Stomach smooth muscle (tissue), 2 donors: ENCODE measurements around the gene ADISSP.

Experiments
- H3K27ac ChIP-seq: one replicate; pipeline ENCODE4 v1.7.0; 2013; ENCODE audit warnings: mild to moderate bottlenecking, low read length, inconsistent platforms
- H3K27me3 ChIP-seq, 2 donors: one replicate each; pipeline ENCODE4 v1.7.0; 2013; ENCODE audit warnings: low read length in 2 of 2; ENCODE audit not compliant: insufficient read depth in 2 of 2, control insufficient read depth in 1 of 2
- H3K36me3 ChIP-seq, 2 donors: one replicate each; pipeline ENCODE4 v1.7.0; 2013; ENCODE audit warnings: low read length in 2 of 2; ENCODE audit not compliant: control insufficient read depth in 2 of 2, insufficient read depth in 2 of 2
- H3K4me1 ChIP-seq: one replicate; pipeline ENCODE4 v1.7.0; 2013; ENCODE audit warnings: low read length; ENCODE audit not compliant: control insufficient read depth, insufficient read depth
- H3K4me3 ChIP-seq, 2 donors: one replicate each; pipeline ENCODE4 v1.7.0; 2013; ENCODE audit warnings: low read length in 2 of 2
- H3K9ac ChIP-seq, 2 donors: one replicate each; pipeline ENCODE4 v1.7.0; 2013; ENCODE audit warnings: low read length in 2 of 2, mild to moderate bottlenecking in 1 of 2
- H3K9me3 ChIP-seq, 2 donors: one replicate each; pipeline ENCODE4 v1.7.0; 2013; ENCODE audit warnings: low read length in 2 of 2; ENCODE audit not compliant: control insufficient read depth in 2 of 2
- donor health status: healthy.
- donor health status: Pancreatic carcinoma.

ADISSP gene

GRCh38 chr20:3763671-3764601 lies 3.6 kb downstream of the ADISSP start:
- Histone ChIP-seq H3K27me3 (no peaks in the 10 kb centered on the region), H3K4me1 (peaks cover 87% of the 10 kb centered on the region), H3K4me3 (peak overlapping the region; percentile 89 to 91), H3K9ac (peak overlapping the region; percentile 28 to 37), H3K36me3 (peaks cover 2 to 5% of the 10 kb centered on the region in 2 donors), H3K27ac (peak overlapping the region; percentile 97), H3K9me3 (no peaks in the 10 kb centered on the region)

GRCh38 chr20:3760655-3761348 lies 6.8 kb downstream of the ADISSP start:
- peak overlapping the region in 1 of 2 donors; percentile 36 for H3K9ac ChIP-seq
- peak overlapping the region; percentile 89 for H3K27ac ChIP-seq

GRCh38 chr20:3759884-3760283 lies 7.7 kb downstream of the ADISSP start:
- no peaks in the 10 kb centered on the region for H3K9me3 ChIP-seq

More at GRCh38 chr20:3760655-3761348, 6.8 kb downstream of the ADISSP start:
- H3K9me3 ChIP-seq, result no peaks in the 10 kb centered on the region
- H3K4me3 ChIP-seq, result peak overlapping the region in 1 of 2 donors; percentile 1
- peaks cover 64% of the 10 kb centered on the region for H3K4me1 ChIP-seq
- H3K36me3 ChIP-seq, result peaks cover 21 to 23% of the 10 kb centered on the region in 2 donors
- H3K27me3 ChIP-seq, result no peaks in the 10 kb centered on the region

GRCh38 chr20:3759316-3759823 lies 8.2 kb downstream of the ADISSP start:
- peak overlapping the region in 1 of 2 donors; percentile 51 for H3K9ac ChIP-seq
- no peaks in the 10 kb centered on the region for H3K9me3 ChIP-seq
- peak overlapping the region in 1 of 2 donors; percentile 15 for H3K4me3 ChIP-seq
- H3K27me3 ChIP-seq, result no peaks in the 10 kb centered on the region
- peaks cover 49% of the 10 kb centered on the region for H3K4me1 ChIP-seq
- peaks cover 30 to 31% of the 10 kb centered on the region in 2 donors for H3K36me3 ChIP-seq
- peak overlapping the region; percentile 89 for H3K27ac ChIP-seq

More at GRCh38 chr20:3759884-3760283, 7.7 kb downstream of the ADISSP start:
- peaks cover 28 to 29% of the 10 kb centered on the region in 2 donors for H3K36me3 ChIP-seq
- no peaks in the 10 kb centered on the region for H3K27me3 ChIP-seq
- peak overlapping the region in 1 of 2 donors; percentile 13 for H3K9ac ChIP-seq
- peak overlapping the region in 1 of 2 donors; percentile 15 for H3K4me3 ChIP-seq
- H3K4me1 ChIP-seq, result peaks cover 54% of the 10 kb centered on the region
- peak overlapping the region; percentile 89 for H3K27ac ChIP-seq

- Histone ChIP-seq H3K9me3 (no peaks in the 10 kb centered on the region), H3K36me3 (peaks cover 31 to 32% of the 10 kb centered on the region in 2 donors), H3K27ac (peak overlapping the region; percentile 89), H3K27me3 (no peaks in the 10 kb centered on the region), H3K4me1 (peaks cover 44% of the 10 kb centered on the region), H3K9ac (peak overlapping the region in 1 of 2 donors; percentile 51), H3K4me3 (no peak overlapping the region)
Measured at GRCh38 chr20:3758566-3758965, 9.0 kb downstream of the ADISSP start.

GRCh38 chr20:3757268-3757667 lies 10.3 kb downstream of the ADISSP start:
- H3K36me3 ChIP-seq, result peaks cover 32 to 33% of the 10 kb centered on the region in 2 donors
- no peaks in the 10 kb centered on the region for H3K9me3 ChIP-seq
- no peak overlapping the region for H3K27ac ChIP-seq
- peaks cover 50% of the 10 kb centered on the region for H3K4me1 ChIP-seq
- no peak overlapping the region for H3K4me3 ChIP-seq
- H3K27me3 ChIP-seq, result no peaks in the 10 kb centered on the region
- H3K9ac ChIP-seq, result no peak overlapping the region

- Histone ChIP-seq H3K9ac (no peak overlapping the region), H3K36me3 (peaks cover 35 to 36% of the 10 kb centered on the region in 2 donors), H3K27me3 (no peaks in the 10 kb centered on the region), H3K27ac (no peak overlapping the region), H3K4me3 (no peak overlapping the region), H3K4me1 (peaks cover 38% of the 10 kb centered on the region), H3K9me3 (no peaks in the 10 kb centered on the region)
Measured at GRCh38 chr20:3755814-3756480, 11.6 kb downstream of the ADISSP start.

- no peak overlapping the region for H3K27ac ChIP-seq
- H3K9ac ChIP-seq, result no peak overlapping the region
- peaks cover 31% of the 10 kb centered on the region for H3K4me1 ChIP-seq
- no peaks in the 10 kb centered on the region for H3K9me3 ChIP-seq
- peaks cover 38 to 41% of the 10 kb centered on the region in 2 donors for H3K36me3 ChIP-seq
- H3K4me3 ChIP-seq, result no peak overlapping the region
- H3K27me3 ChIP-seq, result no peaks in the 10 kb centered on the region
Measured at GRCh38 chr20:3755269-3755668, 12.3 kb downstream of the ADISSP start.

- Histone ChIP-seq H3K27me3 (no peaks in the 10 kb centered on the region), H3K9me3 (no peaks in the 10 kb centered on the region), H3K9ac (no peak overlapping the region), H3K27ac (peak overlapping the region; percentile 31), H3K4me3 (no peak overlapping the region), H3K36me3 (peaks cover 33 to 40% of the 10 kb centered on the region in 2 donors), H3K4me1 (peaks cover 21% of the 10 kb centered on the region)
Measured at GRCh38 chr20:3754276-3754630, 13.3 kb downstream of the ADISSP start.
